Gastroesophageal sphincter (tissue), 3 donors: ENCODE results near the gene MTMR10.

Experiments
- CTCF ChIP-seq, 4 experiments: fragments of 200-600 bp in 2 of 4; fragments of 450-650 bp in 2 of 4; sonication (generic) in 1 of 4; IDR thresholded peaks; one replicate each; pipeline ENCODE4 v1.5.1; 2017 to 2019; ENCODE audit warnings: antibody characterized with exemption in 4 of 4, mild to moderate bottlenecking in 2 of 4, moderate library complexity in 2 of 4
- EP300 ChIP-seq: sonication (generic); formaldehyde crosslinking; IDR thresholded peaks from one replicate; pipeline ENCODE4 v1.6.1; 2017; ENCODE audit warnings: antibody characterized with exemption, mild to moderate bottlenecking
- POLR2A ChIP-seq, 2 donors: fragments of 450-650 bp; IDR thresholded peaks; one replicate each; pipeline ENCODE4 v1.6.1; 2017; ENCODE audit warnings: antibody characterized with exemption in 2 of 2, mild to moderate bottlenecking in 2 of 2, moderate library complexity in 1 of 2
- POLR2AphosphoS5 ChIP-seq: sonication (generic); formaldehyde crosslinking; IDR thresholded peaks from one replicate; pipeline ENCODE4 v1.6.1; 2017; ENCODE audit warnings: antibody characterized with exemption

GRCh38 chr15:30895461-30896210 is 95.8 kb downstream of the MTMR10 start:
- TF ChIP-seq POLR2A (IDR thresholded peaks at IDR 0.05) (no peak), CTCF (IDR thresholded peaks at IDR 0.05) (no peak), EP300 (no peak), POLR2AphosphoS5 (no peak)
